Mesenteric fat pad (tissue), 1 donor: ENCODE data around the gene SLFN5. TPM values are rescaled to one million over a fixed set of nuclear protein-coding genes. Genes with fewer than 3 reads are reported as not detected.
"Not testable (repeated sequence)": the region's sequence is repeated elsewhere in the genome, so short reads cannot be mapped to it uniquely, and the experiment has no call there.

Experiments used
- DNase-seq: peaks from one replicate; pipeline ENCODE4 v3.0.0-alpha.2; 2020; ENCODE audit warnings: low spot score
- total RNA-seq: library from RNA; stranded (reverse); fragmentation: NEBNext Ultra II Directional; extraction: Animal tissue kit (Norgen Biotek cat#: 25700); gene quantifications from one replicate; pipeline ENCODE4 v1.2.1, GENCODE V29; 2021
- donor health status: DM: yes; HTN: yes; CAD: no.

SLFN5 gene
- total RNA-seq, 1 donor from 2014 or later = 74.8 TPM

GRCh38 chr17:35287286-35287811 is 44.5 kb downstream of the SLFN5 start:
- DNase-seq = no peak

DNA sequence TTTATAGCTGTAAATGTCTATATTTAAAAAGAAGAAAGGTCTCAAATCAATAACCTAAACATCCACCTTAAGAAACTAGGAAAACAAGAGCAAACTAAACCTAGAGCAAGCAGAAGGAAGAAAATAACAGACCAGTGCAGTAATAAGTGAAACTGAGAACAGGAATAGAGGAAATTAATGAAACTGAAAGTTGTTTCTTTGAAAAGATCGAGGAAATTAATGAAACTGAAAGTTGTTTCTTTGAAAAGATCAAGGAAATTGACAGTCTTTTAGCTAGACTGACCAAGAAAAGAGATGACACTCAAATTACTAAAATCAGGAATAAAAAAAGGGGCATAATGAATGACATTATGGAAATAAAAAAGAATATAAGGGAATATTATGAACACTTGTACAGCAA is 46.4 kb downstream of the SLFN5 start:
- no peak for DNase-seq

DNA sequence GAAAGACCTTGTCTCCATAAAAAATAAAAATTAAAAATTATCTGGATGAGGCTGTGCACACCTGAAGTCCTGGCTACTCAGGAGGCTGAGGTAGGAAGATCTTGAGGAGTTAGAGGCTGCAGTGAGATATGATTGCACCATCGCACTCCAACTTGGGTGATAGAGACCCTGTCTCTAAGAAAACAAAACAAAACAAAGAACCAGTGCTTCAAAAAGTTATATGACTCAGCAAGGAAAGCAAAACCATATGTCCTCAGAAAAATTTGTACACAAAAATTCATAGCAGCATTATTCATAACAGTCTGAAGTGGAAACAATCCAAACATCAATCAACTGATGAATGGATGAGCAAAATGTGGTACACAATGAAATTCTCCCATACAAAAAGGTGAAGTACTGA is 48.9 kb downstream of the SLFN5 start:
- no peak for DNase-seq

DNA sequence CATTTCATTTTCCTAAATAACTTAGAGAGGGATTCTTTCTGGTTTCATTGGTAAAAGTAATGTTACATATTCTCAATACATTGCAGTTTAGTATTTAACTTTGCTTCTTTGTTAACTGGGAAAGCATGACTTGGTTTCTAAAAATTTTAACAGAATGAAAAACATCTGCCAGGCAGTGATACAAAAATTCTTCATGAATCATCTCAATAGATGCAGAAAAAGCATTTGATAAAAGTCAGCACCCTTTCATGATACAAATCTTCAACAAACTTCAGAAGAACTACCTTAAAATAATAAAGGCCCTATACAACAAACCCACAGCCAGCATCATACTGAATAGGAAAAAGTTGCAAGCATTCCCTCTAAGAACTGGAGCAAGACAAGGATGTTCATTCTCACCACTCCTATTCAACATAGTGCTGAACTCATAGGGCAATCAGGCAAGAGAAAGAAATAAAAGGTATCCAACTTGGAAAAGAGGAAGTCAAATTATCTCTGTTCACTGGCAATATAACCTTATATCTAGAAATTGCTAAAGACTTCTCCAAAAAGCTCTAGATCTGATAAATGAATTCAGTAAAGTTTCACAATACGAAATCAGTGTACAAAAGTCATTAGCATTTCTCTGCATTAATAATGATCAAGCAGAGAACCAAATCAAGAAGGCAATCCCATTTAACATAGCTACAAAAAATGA is 50.4 kb downstream of the SLFN5 start:
- DNase-seq = no peak

DNA sequence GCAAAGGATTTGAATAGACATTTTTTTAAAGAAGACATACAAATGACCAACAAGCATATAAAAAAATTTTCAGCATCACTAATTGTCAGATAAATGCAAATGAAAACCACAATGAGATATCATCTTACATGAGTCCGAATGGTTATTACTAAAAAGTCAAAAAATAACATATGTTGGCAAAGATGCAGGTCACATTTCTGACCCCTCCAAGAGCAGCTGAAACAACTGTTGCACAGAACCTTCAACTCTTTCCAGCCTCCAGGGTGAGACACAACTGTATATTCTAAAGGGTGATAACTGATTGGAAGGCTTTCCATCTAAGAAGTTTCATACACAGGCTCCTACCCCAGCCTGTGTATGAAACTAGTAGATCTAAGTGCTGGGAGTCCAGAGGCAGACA is 51.9 kb downstream of the SLFN5 start:
- DNase-seq = no peak

DNA sequence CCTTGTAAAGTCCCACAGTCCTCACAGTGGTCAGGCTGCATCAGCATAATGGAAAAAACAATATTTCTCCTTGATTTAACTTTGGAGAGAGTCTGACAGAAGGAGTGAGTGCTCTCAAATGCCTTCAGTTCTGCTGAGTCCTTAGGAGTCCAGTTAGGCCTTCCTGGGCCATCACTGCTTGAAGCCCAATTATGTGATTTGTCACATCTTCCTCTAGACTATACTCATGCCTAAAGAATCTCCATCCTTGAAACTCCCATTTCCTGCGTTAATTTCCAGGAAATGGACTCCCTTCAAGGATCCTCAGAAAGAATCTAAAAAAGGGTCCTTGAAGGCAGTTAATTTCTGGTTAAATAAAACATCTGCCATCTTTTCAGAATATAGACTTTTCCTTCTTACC is 52.8 kb downstream of the SLFN5 start:
- DNase-seq = no peak

DNA sequence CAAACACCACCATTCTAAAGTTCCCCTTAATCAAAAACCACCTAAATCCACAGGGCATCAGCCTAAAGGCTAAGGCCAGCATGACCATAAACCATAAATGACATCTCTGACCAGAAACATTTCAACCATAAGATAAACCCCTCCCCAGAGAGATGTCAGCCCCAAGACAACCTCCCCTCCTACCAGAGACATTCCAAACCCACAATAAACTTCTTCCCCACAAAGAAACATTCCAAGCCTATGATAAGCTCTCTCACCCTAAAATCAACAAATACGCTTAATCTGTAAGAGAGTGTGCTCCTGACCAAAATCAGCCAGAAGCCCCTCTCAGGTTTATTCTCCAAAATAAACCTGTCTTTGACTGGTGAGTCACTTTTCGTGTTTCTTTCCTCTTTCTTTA is 54.8 kb downstream of the SLFN5 start:
- no peak for DNase-seq

- no peak for DNase-seq
These were observed 55.8 kb downstream of the SLFN5 start for GRCh38 chr17:35298639-35299038.

GRCh38 chr17:35299135-35299534 is 56.3 kb downstream of the SLFN5 start:
- no peak for DNase-seq

DNA sequence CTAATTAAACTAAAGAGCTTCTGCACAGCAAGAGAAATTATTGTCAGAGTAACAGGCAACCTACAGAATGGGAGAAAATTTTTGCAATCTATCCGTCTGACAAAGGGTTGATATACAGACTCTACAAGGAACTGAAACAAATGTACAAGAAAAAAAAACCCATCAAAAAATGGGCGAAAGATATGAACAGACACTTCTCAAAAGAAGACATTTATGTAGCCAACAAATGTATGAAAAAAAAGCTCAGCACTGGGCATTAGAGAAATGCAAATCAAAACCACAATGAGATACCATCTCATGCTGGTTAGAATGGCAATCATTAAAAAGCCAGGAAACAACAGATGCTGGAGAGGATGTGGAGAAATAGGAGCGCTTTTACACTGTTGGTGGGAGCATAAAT is 66.5 kb downstream of the SLFN5 start:
- DNase-seq = not testable (repeated sequence)

- DNase-seq = no peak
These were observed 69.5 kb downstream of the SLFN5 start for GRCh38 chr17:35312346-35312745.

- no peak for DNase-seq
These were observed 70.2 kb downstream of the SLFN5 start for GRCh38 chr17:35312790-35313711.

GRCh38 chr17:35313875-35314409 is 71.1 kb downstream of the SLFN5 start:
- no peak for DNase-seq

DNA sequence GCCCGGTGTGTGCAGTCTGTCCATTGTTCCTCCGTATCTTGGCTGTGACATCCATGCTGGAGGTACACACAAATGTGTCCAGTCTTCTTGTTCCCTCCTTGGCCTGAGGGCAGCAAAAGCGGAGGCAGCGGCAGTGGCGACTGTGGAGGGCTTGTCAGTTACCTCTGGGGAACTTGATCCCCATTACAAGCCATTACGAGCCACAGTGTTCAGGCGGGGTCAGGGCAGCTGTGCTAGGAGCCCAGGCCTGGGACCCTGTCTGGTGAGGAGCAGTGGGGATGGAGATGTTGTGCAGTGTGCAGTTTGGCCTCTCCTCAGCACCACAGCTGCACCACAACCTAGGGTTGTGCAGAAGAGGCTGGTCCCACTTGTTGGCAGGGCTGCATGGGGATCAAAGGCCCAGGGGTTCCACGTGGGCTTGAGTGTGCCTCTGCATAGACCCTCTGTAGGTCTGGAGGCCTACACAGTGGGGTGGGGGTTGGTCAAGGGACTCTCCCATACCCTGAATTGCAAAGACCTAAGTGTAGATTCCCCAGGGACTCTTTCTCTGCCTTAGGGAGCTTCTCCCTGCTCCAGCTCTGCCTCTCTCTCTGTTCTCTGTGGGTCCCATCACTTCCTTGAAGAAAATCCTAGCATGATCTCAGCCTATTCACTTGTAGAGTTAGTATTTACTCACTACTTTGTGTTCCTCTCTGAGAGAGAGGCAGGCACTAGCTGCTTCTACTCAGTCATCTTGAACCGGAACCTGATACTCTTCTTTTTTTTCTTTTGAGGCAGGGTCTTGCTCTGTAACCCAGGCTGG is 71.7 kb downstream of the SLFN5 start:
- DNase-seq = no peak

- DNase-seq = no peak
These were observed 72.4 kb downstream of the SLFN5 start for GRCh38 chr17:35315283-35315682.

GRCh38 chr17:35315971-35316370 is 73.1 kb downstream of the SLFN5 start:
- no peak for DNase-seq

DNA sequence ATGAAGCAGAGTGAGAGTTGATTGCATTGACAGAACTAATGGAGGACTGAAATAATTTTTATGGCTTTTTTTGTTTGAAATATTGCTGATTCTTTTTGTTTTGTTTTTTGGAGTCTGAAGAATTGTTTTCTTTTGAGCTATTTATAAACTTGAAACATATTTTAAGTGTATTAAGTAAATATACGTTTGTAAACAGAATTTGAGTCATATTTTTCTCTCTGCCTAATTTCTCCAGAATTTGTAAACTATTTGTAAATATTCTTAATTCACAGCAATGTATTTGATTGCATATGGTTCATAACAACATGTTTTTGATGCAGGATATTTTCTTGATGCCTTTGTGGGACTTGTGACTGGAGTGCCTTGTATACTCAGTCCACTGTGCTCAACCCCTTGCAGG is 79.9 kb downstream of the SLFN5 start:
- no peak for DNase-seq
